ENCODE data around the gene EFCAB10. TPM values are rescaled to one million over a fixed set of nuclear protein-coding genes. Genes with fewer than 3 reads are reported as not detected.
"Not testable (repeated sequence)": the region's sequence is repeated elsewhere in the genome, so short reads cannot be mapped to it uniquely, and the experiment has no call there.

EFCAB10 gene
- total RNA-seq, 1 experiment from 2014 or later: not detected

- Histone ChIP-seq H3K9me3 (ENCODE audit: insufficient read depth, low read depth) (no peaks in the 10 kb centered on the region), H3K4me1 (replicated peaks; ENCODE audit: insufficient read depth) (no peaks in the 10 kb centered on the region), H3K4me2 (no peak overlapping the region), H3K27me3 (ENCODE audit: insufficient read depth, low read depth) (no peaks in the 10 kb centered on the region), H3F3A (ENCODE audit: insufficient read depth, low read depth) (no peaks in the 10 kb centered on the region), H3K4me3 (no peak overlapping the region), H3K36me3 (ENCODE audit: low read depth) (no peaks in the 10 kb centered on the region), H4K20me1 (ENCODE audit: insufficient read depth) (no peaks in the 10 kb centered on the region), H2AFZ (no peak overlapping the region), H3K9me2 (ENCODE audit: insufficient read depth) (no peaks in the 10 kb centered on the region), H3K27ac (no peak overlapping the region), H3K79me2 (ENCODE audit: low read depth) (no peaks in the 10 kb centered on the region)
- ChIA-PET POLR2A (ENCODE audit: unreplicated experiment) (no interaction called here), CTCF (no interaction called here)
- TF ChIP-seq, protein P1, sequence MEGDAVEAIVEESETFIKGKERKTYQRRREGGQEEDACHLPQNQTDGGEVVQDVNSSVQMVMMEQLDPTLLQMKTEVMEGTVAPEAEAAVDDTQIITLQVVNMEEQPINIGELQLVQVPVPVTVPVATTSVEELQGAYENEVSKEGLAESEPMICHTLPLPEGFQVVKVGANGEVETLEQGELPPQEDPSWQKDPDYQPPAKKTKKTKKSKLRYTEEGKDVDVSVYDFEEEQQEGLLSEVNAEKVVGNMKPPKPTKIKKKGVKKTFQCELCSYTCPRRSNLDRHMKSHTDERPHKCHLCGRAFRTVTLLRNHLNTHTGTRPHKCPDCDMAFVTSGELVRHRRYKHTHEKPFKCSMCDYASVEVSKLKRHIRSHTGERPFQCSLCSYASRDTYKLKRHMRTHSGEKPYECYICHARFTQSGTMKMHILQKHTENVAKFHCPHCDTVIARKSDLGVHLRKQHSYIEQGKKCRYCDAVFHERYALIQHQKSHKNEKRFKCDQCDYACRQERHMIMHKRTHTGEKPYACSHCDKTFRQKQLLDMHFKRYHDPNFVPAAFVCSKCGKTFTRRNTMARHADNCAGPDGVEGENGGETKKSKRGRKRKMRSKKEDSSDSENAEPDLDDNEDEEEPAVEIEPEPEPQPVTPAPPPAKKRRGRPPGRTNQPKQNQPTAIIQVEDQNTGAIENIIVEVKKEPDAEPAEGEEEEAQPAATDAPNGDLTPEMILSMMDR (conservative IDR thresholded peaks at IDR 0.05): no peak
- TF ChIP-seq EZH2 (IDR thresholded peaks at IDR 0.05; ENCODE audit: low read depth): no peak
- intact Hi-C loops (cut with micrococcal nuclease; ENCODE audit: unreplicated experiment): no loop called here
- BruUV-seq (replicated peaks): no TSS peak
- DNase-seq: no peak
Measured at GRCh38 chr7:105602325-105603305, 21.3 kb upstream of the EFCAB10 start.

- H4K20me1 ChIP-seq (ENCODE audit: insufficient read depth): no peaks in the 10 kb centered on the region
- no peaks in the 10 kb centered on the region for H3F3A ChIP-seq (ENCODE audit: insufficient read depth, low read depth)
- ChIA-PET CTCF (interaction anchor here (0.6 kb wide), 1 partner anchor 457 kb away, joined by 3 read pairs; no protein-coding TSS in a partner anchor), POLR2A (ENCODE audit: unreplicated experiment) (no interaction called here)
- no peak for TF ChIP-seq EZH2 (IDR thresholded peaks at IDR 0.05; ENCODE audit: low read depth)
- TF ChIP-seq, protein P1 (conservative IDR thresholded peaks at IDR 0.05): no peak
- intact Hi-C loops (cut with micrococcal nuclease; ENCODE audit: unreplicated experiment): no loop called here
- BruUV-seq (replicated peaks): TSS peak; percentile 91
- no peak overlapping the region for H2AFZ ChIP-seq
- no peaks in the 10 kb centered on the region for H3K79me2 ChIP-seq (ENCODE audit: low read depth)
- H3K4me1 ChIP-seq (replicated peaks; ENCODE audit: insufficient read depth): no peaks in the 10 kb centered on the region
- H3K27ac ChIP-seq: no peak overlapping the region
- H3K36me3 ChIP-seq (ENCODE audit: low read depth): no peaks in the 10 kb centered on the region
- no peak overlapping the region for H3K4me3 ChIP-seq
- no peaks in the 10 kb centered on the region for H3K9me3 ChIP-seq (ENCODE audit: insufficient read depth, low read depth)
- H3K4me2 ChIP-seq: no peak overlapping the region
- no peaks in the 10 kb centered on the region for H3K9me2 ChIP-seq (ENCODE audit: insufficient read depth)
- peak; percentile 55 to 72 for DNase-seq
- H3K27me3 ChIP-seq (ENCODE audit: insufficient read depth, low read depth): no peaks in the 10 kb centered on the region
Measured at GRCh38 chr7:105600720-105601550, 19.6 kb upstream of the EFCAB10 start.

DNA sequence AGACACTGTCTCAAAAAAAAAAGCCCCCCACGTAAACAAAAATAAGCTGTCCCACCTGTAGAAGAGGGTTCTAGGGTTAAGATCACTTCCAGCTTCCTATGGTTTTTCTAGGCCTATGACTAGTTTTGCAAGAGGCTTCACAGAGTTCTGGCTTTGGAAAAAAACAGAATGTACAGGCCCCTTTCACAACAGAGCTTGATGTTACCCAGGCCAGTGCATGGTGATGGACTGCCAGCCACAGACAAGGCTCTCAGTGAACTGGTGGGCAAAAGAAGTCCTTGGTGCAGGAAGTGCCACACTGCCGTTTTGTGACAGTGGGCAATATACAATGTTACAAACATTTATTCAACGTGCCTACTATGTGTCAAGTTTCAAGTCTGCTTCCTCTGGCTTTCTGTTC, 18.3 kb upstream of the EFCAB10 start:
- no peaks in the 10 kb centered on the region for H3K27me3 ChIP-seq (ENCODE audit: insufficient read depth, low read depth)
- H3K9me3 ChIP-seq (ENCODE audit: insufficient read depth, low read depth): no peaks in the 10 kb centered on the region
- no peak for DNase-seq
- no peaks in the 10 kb centered on the region for H4K20me1 ChIP-seq (ENCODE audit: insufficient read depth)
- TF ChIP-seq EZH2 (IDR thresholded peaks at IDR 0.05; ENCODE audit: low read depth): no peak
- TF ChIP-seq, protein P1 (conservative IDR thresholded peaks at IDR 0.05): no peak
- POLR2A ChIA-PET (ENCODE audit: unreplicated experiment): interaction anchor here (0.6 to 0.7 kb wide), 3 partner anchors 205 to 1077 kb away, joined by 3 to 6 read pairs (median 5); no protein-coding TSS in a partner anchor
- H3K4me3 ChIP-seq: no peak overlapping the region
- H3K4me2 ChIP-seq: no peak overlapping the region
- no peaks in the 10 kb centered on the region for H3F3A ChIP-seq (ENCODE audit: insufficient read depth, low read depth)
- H3K79me2 ChIP-seq (ENCODE audit: low read depth): no peaks in the 10 kb centered on the region
- intact Hi-C loops (cut with micrococcal nuclease; ENCODE audit: unreplicated experiment): no loop called here
- no peaks in the 10 kb centered on the region for H3K9me2 ChIP-seq (ENCODE audit: insufficient read depth)
- CTCF ChIA-PET: no interaction called here
- H3K27ac ChIP-seq: no peak overlapping the region
- H2AFZ ChIP-seq: no peak overlapping the region
- BruUV-seq (replicated peaks): no TSS peak
- H3K4me1 ChIP-seq (replicated peaks; ENCODE audit: insufficient read depth): no peaks in the 10 kb centered on the region
- H3K36me3 ChIP-seq (ENCODE audit: low read depth): no peaks in the 10 kb centered on the region

DNA sequence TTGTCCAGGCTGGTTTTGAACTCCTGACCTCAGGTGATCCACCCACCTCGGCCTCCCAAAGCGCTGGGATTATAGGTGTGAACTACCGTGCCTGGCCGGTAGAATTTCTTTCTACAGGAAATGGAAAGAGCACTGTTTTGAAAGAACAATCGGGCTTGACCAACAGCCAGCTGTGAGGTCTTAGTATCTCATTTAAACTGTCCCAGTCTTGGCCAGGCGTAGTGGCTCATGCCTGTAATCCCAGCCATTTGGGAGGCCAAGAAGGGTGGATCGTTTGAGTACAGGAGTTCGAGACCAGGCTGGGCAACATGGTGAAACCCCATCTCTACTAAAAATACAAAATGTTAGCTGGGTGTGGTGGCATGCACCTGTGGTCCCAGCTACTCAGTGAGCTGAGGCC, 17.8 kb upstream of the EFCAB10 start:
- H3K4me1 ChIP-seq (replicated peaks; ENCODE audit: insufficient read depth); CTCF ChIA-PET; H2AFZ ChIP-seq; intact Hi-C loops (cut with micrococcal nuclease; ENCODE audit: unreplicated experiment); H3K27ac ChIP-seq; H3K4me2 ChIP-seq; H3K36me3 ChIP-seq (ENCODE audit: low read depth); DNase-seq; H3K27me3 ChIP-seq (ENCODE audit: insufficient read depth, low read depth); H3K9me3 ChIP-seq (ENCODE audit: insufficient read depth, low read depth); H3F3A ChIP-seq (ENCODE audit: insufficient read depth, low read depth); H3K9me2 ChIP-seq (ENCODE audit: insufficient read depth); BruUV-seq (replicated peaks); H4K20me1 ChIP-seq (ENCODE audit: insufficient read depth); H3K4me3 ChIP-seq; H3K79me2 ChIP-seq (ENCODE audit: low read depth): not testable (repeated sequence)
- POLR2A ChIA-PET (ENCODE audit: unreplicated experiment): interaction anchor here (0.6 kb wide), 2 partner anchors 206 to 287 kb away, joined by 3 to 5 read pairs; no protein-coding TSS in a partner anchor

Data from PC-9 (cell line).